GM21390 (cell line): ENCODE data around the gene DDAH2.
A peak's percentile ranks its signal among the peaks of the same experiment; 100 is the strongest.

ENCODE experiments used
- ATAC-seq: cut with Tn5 transposase; IDR thresholded peaks from one replicate; pipeline ENCODE4 v1.9.1; 2021; ENCODE audit not compliant: unreplicated experiment

The DDAH2 gene

GRCh38 chr6:31733734-31734133 is 4.6 kb upstream of the DDAH2 start:
- ATAC-seq = no peak

GRCh38 chr6:31732029-31732428 is 2.9 kb upstream of the DDAH2 start:
- ATAC-seq = no peak

- no peak for ATAC-seq
Measured at GRCh38 chr6:31730631-31731086, 1.6 kb upstream of the DDAH2 start.

- peak; percentile 33 for ATAC-seq
Measured at GRCh38 chr6:31729979-31730630, 1.0 kb upstream of the DDAH2 start.

- peak; percentile 45 for ATAC-seq
Measured at GRCh38 chr6:31729515-31729978, 448 bp upstream of the DDAH2 start.

- ATAC-seq = no peak
Measured at GRCh38 chr6:31727717-31728671, 1.1 kb downstream of the DDAH2 start.

GRCh38 chr6:31727034-31727716 is 1.9 kb downstream of the DDAH2 start:
- ATAC-seq = no peak

- no peak for ATAC-seq
Measured at GRCh38 chr6:31725502-31726350, 3.4 kb downstream of the DDAH2 start.

GRCh38 chr6:31723980-31724691 is 5.0 kb downstream of the DDAH2 start:
- ATAC-seq = no peak

- no peak for ATAC-seq
Measured at GRCh38 chr6:31723245-31723979, 5.7 kb downstream of the DDAH2 start, which contains the start of gene MPIG6B. MPIG6B (plus strand) TSS chr6:31723373; CDS start chr6:31723384, 11 bp downstream.

- no peak for ATAC-seq
Measured at GRCh38 chr6:31722173-31722572, 6.9 kb downstream of the DDAH2 start.

- no peak for ATAC-seq
Measured at GRCh38 chr6:31721351-31722020, 7.6 kb downstream of the DDAH2 start, which contains the start of gene LY6G6C. LY6G6C (minus strand) TSS chr6:31721746; CDS start chr6:31721679, 67 bp downstream.

GRCh38 chr6:31720196-31720770 is 8.8 kb downstream of the DDAH2 start:
- ATAC-seq = no peak

- ATAC-seq = no peak
Measured at GRCh38 chr6:31719001-31719400, 10.1 kb downstream of the DDAH2 start.

GRCh38 chr6:31718265-31718664 is 10.8 kb downstream of the DDAH2 start:
- ATAC-seq = no peak

- no peak for ATAC-seq
Measured at GRCh38 chr6:31717499-31718222, 11.4 kb downstream of the DDAH2 start.
